Aorta (tissue), 5 donors: ENCODE measurements around the gene MAP3K14. TPM values are rescaled to one million over a fixed set of nuclear protein-coding genes. Genes with fewer than 3 reads are reported as not detected.

Experiments used
- ATAC-seq: fragments of 200-7000 bp; cut with Tn5 transposase; one replicate; pipeline ENCODE4 v1.9.1; 2022; ENCODE audit warnings: moderate library complexity; ENCODE audit not compliant: low FRiP score
- DNase-seq, 2 donors: peaks; one replicate each; pipeline ENCODE4 v3.0.0-alpha.2; 2020
- H3K27ac ChIP-seq, 2 donors: one replicate each; pipeline ENCODE4 v1.5.1; 2013; ENCODE audit warnings: low read length in 2 of 2, mild to moderate bottlenecking in 2 of 2, moderate library complexity in 2 of 2, control low read depth in 1 of 2, inconsistent platforms in 1 of 2, low read depth in 1 of 2
- H3K27me3 ChIP-seq, 2 donors: one replicate each; pipeline ENCODE4 v1.6.1; 2013; ENCODE audit warnings: control low read depth in 1 of 2, low read length in 1 of 2, mild to moderate bottlenecking in 1 of 2, moderate library complexity in 1 of 2; ENCODE audit not compliant: insufficient read depth in 2 of 2, control insufficient read depth in 1 of 2
- H3K36me3 ChIP-seq, 2 donors: one replicate each; pipeline ENCODE4 v1.6.1; 2013; ENCODE audit warnings: control low read depth in 1 of 2, low read length in 1 of 2, mild to moderate bottlenecking in 1 of 2; ENCODE audit not compliant: insufficient read depth in 2 of 2, control insufficient read depth in 1 of 2
- H3K4me1 ChIP-seq, 2 donors: one replicate each; pipeline ENCODE4 v1.6.1; 2013; ENCODE audit warnings: low read length in 2 of 2, control low read depth in 1 of 2, mild to moderate bottlenecking in 1 of 2, moderate library complexity in 1 of 2; ENCODE audit not compliant: insufficient read depth in 2 of 2, control insufficient read depth in 1 of 2
- H3K4me3 ChIP-seq, 2 donors: one replicate each; pipeline ENCODE4 v1.5.1; 2013; ENCODE audit warnings: low read length in 2 of 2, control low read depth in 1 of 2, mild to moderate bottlenecking in 1 of 2
- H3K9me3 ChIP-seq: one replicate; pipeline ENCODE4 v1.6.1; 2013; ENCODE audit warnings: mild to moderate bottlenecking, low read length; ENCODE audit not compliant: control insufficient read depth
- WGBS, 2 donors: extraction: QIAGEN DNeasy Blood & Tissue Kit; methylation state at CpG; one replicate each; pipeline ENCODE4 v1.1.7; 2013; 5-methylcytosine and 5-hydroxymethylcytosine counted together
- intact Hi-C, 2 donors: fragments of 100-400 bp; cut with DNase I; formaldehyde crosslinking; loops; one replicate each; pipeline versions ENCODE4 v1.14.2 to v1.15.0; 2022
- polyA plus RNA-seq, 2 donors: library from polyadenylated mRNA; stranded (reverse); fragments of 200-250 nt; gene quantifications; one replicate each; pipeline ENCODE4 v1.2.3, GENCODE V29; 2013
- total RNA-seq, 2 donors: library from RNA; stranded (reverse); fragmentation: NEBNext Ultra II Directional; extraction: Animal tissue kit (Norgen Biotek cat#: 25700); gene quantifications; one replicate each; pipeline ENCODE4 v1.2.1, GENCODE V29; 2021
- donor health status: healthy with polysubstance abuse.
- donor health status: Bipolar disorder and iron deficiency.
- donor health status: DM: no; HTN: no; CAD: no.
- donor health status: DM: no; HTN: no; CAD: no.
- donor health status: DM: yes; HTN: yes; CAD: no.

The MAP3K14 gene
- total and polyA plus RNA-seq, 4 donors, result 5.9 to 19.7 (median 8.3) TPM

DNA sequence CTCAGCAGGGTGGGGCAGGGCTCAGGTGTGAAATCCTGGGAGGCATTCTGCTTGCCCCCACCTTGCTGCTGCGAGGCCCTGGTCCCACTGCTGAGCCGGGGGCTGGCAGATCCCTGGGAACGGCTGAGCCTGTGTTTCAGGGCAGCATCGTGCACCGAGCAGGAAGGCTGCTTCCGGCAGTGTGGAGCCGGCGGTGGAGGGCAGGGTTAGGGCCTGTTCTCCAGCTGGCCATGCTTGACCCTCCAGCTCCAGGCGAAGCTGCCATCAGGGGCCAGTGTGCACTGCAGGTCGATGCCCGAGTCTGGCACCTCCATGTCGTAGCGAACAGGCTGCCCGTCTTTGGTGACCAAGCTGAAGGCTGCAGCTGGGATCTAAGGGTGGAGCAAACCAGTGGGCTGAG is 52.4 kb downstream of the MAP3K14 start:
- no peaks in the 10 kb centered on the region for H3K9me3 ChIP-seq
- H3K27ac ChIP-seq, result no peak overlapping the region
- no peaks in the 10 kb centered on the region for H3K27me3 ChIP-seq
- no peaks in the 10 kb centered on the region for H3K4me1 ChIP-seq
- ATAC-seq (no peak), DNase-seq (no peak)
- H3K36me3 ChIP-seq, result peaks cover 0 to 4% of the 10 kb centered on the region in 2 donors
- intact Hi-C loops, result no loop called here
- 92 to 95% methylated on average over 14 of the region's 14 CpGs for WGBS, 2 donors
- no peak overlapping the region for H3K4me3 ChIP-seq

- H3K27ac ChIP-seq, result no peak overlapping the region
- no peaks in the 10 kb centered on the region for H3K4me1 ChIP-seq
- no peaks in the 10 kb centered on the region for H3K27me3 ChIP-seq
- intact Hi-C loops, result no loop called here
- peaks cover 0 to 1% of the 10 kb centered on the region in 2 donors for H3K36me3 ChIP-seq
- H3K4me3 ChIP-seq, result no peak overlapping the region
- no peak for DNase-seq
- no peaks in the 10 kb centered on the region for H3K9me3 ChIP-seq
- ATAC-seq, result no peak
- WGBS, 2 donors, result 82 to 83% methylated on average over 7 of the region's 7 CpGs
These were observed 53.4 kb downstream of the MAP3K14 start for GRCh38 chr17:45263477-45263860.

DNA sequence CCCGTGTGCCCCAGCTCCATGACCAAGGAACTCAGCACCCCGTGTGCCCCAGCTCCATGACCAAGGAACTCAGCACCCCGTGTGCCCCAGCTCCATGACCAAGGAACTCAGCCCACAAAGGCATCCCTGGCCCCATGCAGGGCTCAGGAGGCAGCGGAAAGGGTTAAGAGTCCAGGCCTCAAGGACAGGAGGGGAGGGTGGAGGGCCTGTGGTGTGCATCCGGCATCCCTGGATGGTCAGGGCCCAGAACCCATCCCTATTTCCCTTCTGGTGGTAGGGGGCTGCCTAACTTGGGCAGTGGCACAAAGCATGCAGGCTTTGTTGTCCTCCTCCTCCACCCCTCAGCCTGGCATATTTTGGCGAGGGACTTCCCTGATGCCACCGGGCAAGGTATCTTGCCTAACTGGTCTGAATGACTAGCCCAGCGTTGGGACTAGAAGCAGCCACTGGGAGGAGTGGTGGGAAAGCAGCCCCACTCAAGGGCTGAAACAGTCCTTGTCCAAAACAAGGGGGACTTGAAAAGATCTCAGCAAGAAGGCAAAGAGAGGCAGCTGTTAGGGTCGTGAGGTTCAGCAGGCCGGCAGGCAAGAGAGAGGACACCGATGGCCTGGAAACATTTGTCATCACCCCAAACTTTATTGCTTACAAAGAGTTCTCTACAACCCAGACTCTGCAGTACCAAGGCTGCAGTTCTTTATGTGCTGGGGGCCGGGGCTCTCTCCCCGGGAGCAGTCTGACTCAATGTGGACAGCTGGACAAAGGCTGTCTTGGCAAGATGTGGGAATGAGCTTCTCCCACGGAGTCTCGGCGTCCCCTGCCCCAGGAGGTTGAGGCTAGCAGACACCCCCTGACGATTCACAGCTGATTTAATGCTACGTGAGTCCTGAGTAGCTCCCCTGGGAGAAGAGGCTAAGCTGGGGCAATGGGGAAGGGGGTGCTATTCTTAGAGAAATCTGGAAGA is 54.0 kb downstream of the MAP3K14 start:
- Histone ChIP-seq H3K4me1 (no peaks in the 10 kb centered on the region), H3K36me3 (peaks cover 0 to 1% of the 10 kb centered on the region in 2 donors), H3K27me3 (no peaks in the 10 kb centered on the region), H3K9me3 (no peaks in the 10 kb centered on the region), H3K27ac (no peak overlapping the region), H3K4me3 (no peak overlapping the region)
- DNase-seq (no peak), ATAC-seq (no peak)
- 60 to 64% methylated on average over 18 of the region's 18 CpGs for WGBS, 2 donors
- intact Hi-C loops, result no loop called here

- 3% methylated on average over 66 to 68 of the region's 68 CpGs for WGBS, 2 donors
- Histone ChIP-seq H3K4me1 (no peaks in the 10 kb centered on the region), H3K36me3 (peaks cover 0 to 1% of the 10 kb centered on the region in 2 donors), H3K9me3 (no peaks in the 10 kb centered on the region), H3K4me3 (peak within 1 kb of the TSS; percentile 30 to 38), H3K27ac (no peak within 1 kb of the TSS), H3K27me3 (no peaks in the 10 kb centered on the region)
- DNase-seq, result peak; percentile 70 to 88
- peak; percentile 80 for ATAC-seq
- intact Hi-C loops, result no loop called here
These were observed 55.0 kb downstream of the MAP3K14 start, which contains the start of gene SPATA32 for GRCh38 chr17:45261577-45262515. TSS of gene SPATA32 (minus strand) at chr17:45262094. CDS start at chr17:45262016, 78 bp downstream.

- Histone ChIP-seq H3K4me1 (no peaks in the 10 kb centered on the region), H3K4me3 (no peak overlapping the region), H3K27ac (no peak overlapping the region), H3K36me3 (peaks cover 0 to 1% of the 10 kb centered on the region in 2 donors), H3K27me3 (no peaks in the 10 kb centered on the region), H3K9me3 (no peaks in the 10 kb centered on the region)
- 67 to 72% methylated on average over 7 of the region's 7 CpGs for WGBS, 2 donors
- ATAC-seq (no peak), DNase-seq (no peak)
- intact Hi-C loops, result no loop called here
These were observed 56.5 kb downstream of the MAP3K14 start for GRCh38 chr17:45260204-45260783.

DNA sequence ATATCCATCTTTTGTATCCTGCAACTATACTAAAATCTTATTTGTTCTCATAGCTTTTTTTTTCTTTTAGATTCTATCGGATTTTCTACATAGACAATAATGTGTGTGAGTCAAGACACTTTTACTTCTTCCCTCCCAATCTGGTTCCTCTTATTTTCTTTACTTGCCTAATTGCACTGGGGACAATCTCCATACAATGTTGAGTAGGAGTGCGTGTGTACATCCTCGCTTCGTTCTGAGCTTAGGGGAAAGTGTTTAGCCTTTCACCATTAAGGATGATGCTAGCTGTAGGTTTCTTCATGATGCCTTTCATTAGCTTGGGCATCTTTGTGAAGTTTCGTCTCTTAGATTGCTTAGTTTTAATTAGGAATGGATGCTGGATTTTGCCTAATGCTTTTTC is 57.8 kb downstream of the MAP3K14 start:
- H3K4me3 ChIP-seq, result no peak overlapping the region
- ATAC-seq (no peak), DNase-seq (no peak)
- no peaks in the 10 kb centered on the region for H3K27me3 ChIP-seq
- intact Hi-C loops, result no loop called here
- no peaks in the 10 kb centered on the region for H3K4me1 ChIP-seq
- 51 to 75% methylated on average over 5 of the region's 5 CpGs for WGBS, 2 donors
- H3K27ac ChIP-seq, result no peak overlapping the region
- no peaks in the 10 kb centered on the region for H3K9me3 ChIP-seq
- no peaks in the 10 kb centered on the region for H3K36me3 ChIP-seq

- Histone ChIP-seq H3K27ac (no peak overlapping the region), H3K4me3 (no peak overlapping the region), H3K9me3 (no peaks in the 10 kb centered on the region), H3K4me1 (no peaks in the 10 kb centered on the region), H3K27me3 (no peaks in the 10 kb centered on the region), H3K36me3 (no peaks in the 10 kb centered on the region)
- intact Hi-C loops, result no loop called here
- 72 to 78% methylated on average over 15 to 16 of the region's 16 CpGs for whole genome bisulfite sequencing, 2 donors
- DNase-seq (no peak), ATAC-seq (no peak)
These were observed 59.7 kb downstream of the MAP3K14 start for GRCh38 chr17:45257115-45257514.

- no peaks in the 10 kb centered on the region for H3K4me1 ChIP-seq
- no peak overlapping the region for H3K4me3 ChIP-seq
- DNase-seq, result no peak
- no peak for ATAC-seq
- intact Hi-C loops, result no loop called here
- no peaks in the 10 kb centered on the region for H3K9me3 ChIP-seq
- H3K36me3 ChIP-seq, result no peaks in the 10 kb centered on the region
- 84 to 86% methylated on average over 14 of the region's 14 CpGs for WGBS, 2 donors
- no peak overlapping the region for H3K27ac ChIP-seq
- no peaks in the 10 kb centered on the region for H3K27me3 ChIP-seq
These were observed 60.5 kb downstream of the MAP3K14 start for GRCh38 chr17:45256114-45256966.
